ENCODE results near the gene ADM. TPM values are rescaled to one million over a fixed set of nuclear protein-coding genes. Genes with fewer than 3 reads are reported as not detected.

Gene ADM
- total RNA-seq, 1 experiment from 2014 or later = 87.2 TPM

DNA sequence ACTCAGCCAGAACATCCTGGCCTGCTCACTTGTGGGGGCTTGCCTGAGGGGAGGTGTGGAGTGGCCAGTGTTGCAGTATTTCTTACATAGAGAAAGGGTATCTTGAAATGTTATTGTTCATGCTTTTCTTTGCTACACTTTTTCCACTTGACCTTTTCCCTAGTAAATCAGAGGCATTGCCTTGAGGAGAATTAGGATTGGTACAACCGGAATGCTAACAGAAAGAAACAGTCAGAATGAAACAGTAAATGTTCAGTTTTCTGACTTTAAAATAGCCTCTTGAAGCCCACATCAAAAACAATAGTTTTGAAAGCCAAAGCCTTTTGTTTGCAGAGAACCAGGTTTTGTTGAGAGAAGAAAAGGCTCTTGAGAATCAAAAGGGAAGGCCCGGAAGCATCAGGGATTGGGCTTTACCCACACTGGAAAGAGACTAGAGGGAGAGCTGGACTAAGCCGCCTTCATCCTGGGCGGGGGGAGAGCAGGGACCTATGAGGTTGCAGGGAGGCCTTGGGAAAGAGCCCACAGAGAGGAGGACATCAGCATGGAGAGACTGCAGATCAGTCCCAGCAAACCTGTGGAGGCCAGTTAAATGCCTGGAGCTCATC, 12.4 kb downstream of the ADM start (continued):
- TF ChIP-seq, protein P1, sequence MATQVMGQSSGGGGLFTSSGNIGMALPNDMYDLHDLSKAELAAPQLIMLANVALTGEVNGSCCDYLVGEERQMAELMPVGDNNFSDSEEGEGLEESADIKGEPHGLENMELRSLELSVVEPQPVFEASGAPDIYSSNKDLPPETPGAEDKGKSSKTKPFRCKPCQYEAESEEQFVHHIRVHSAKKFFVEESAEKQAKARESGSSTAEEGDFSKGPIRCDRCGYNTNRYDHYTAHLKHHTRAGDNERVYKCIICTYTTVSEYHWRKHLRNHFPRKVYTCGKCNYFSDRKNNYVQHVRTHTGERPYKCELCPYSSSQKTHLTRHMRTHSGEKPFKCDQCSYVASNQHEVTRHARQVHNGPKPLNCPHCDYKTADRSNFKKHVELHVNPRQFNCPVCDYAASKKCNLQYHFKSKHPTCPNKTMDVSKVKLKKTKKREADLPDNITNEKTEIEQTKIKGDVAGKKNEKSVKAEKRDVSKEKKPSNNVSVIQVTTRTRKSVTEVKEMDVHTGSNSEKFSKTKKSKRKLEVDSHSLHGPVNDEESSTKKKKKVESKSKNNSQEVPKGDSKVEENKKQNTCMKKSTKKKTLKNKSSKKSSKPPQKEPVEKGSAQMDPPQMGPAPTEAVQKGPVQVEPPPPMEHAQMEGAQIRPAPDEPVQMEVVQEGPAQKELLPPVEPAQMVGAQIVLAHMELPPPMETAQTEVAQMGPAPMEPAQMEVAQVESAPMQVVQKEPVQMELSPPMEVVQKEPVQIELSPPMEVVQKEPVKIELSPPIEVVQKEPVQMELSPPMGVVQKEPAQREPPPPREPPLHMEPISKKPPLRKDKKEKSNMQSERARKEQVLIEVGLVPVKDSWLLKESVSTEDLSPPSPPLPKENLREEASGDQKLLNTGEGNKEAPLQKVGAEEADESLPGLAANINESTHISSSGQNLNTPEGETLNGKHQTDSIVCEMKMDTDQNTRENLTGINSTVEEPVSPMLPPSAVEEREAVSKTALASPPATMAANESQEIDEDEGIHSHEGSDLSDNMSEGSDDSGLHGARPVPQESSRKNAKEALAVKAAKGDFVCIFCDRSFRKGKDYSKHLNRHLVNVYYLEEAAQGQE (IDR thresholded peaks at IDR 0.05; ENCODE audit: low read depth) = no peak
- no peak for TF ChIP-seq CEBPB (IDR thresholded peaks at IDR 0.05; ENCODE audit: low read depth)
- TF ChIP-seq SRF (IDR thresholded peaks at IDR 0.05; ENCODE audit: low read depth) = no peak
- no peak for TF ChIP-seq ELF1 (IDR thresholded peaks at IDR 0.05; ENCODE audit: borderline replicate concordance, low read depth)
- no peak for TF ChIP-seq ZFX (IDR thresholded peaks at IDR 0.05)
- no peak for TF ChIP-seq RAD21 (IDR thresholded peaks at IDR 0.05; ENCODE audit: low read depth)
- no peak for TF ChIP-seq POLR2A (IDR thresholded peaks at IDR 0.05; ENCODE audit: borderline replicate concordance, extremely low read depth, insufficient read depth, insufficient read length)
- TF ChIP-seq EGR1 (IDR thresholded peaks at IDR 0.05; ENCODE audit: low read depth) = no peak

DNA sequence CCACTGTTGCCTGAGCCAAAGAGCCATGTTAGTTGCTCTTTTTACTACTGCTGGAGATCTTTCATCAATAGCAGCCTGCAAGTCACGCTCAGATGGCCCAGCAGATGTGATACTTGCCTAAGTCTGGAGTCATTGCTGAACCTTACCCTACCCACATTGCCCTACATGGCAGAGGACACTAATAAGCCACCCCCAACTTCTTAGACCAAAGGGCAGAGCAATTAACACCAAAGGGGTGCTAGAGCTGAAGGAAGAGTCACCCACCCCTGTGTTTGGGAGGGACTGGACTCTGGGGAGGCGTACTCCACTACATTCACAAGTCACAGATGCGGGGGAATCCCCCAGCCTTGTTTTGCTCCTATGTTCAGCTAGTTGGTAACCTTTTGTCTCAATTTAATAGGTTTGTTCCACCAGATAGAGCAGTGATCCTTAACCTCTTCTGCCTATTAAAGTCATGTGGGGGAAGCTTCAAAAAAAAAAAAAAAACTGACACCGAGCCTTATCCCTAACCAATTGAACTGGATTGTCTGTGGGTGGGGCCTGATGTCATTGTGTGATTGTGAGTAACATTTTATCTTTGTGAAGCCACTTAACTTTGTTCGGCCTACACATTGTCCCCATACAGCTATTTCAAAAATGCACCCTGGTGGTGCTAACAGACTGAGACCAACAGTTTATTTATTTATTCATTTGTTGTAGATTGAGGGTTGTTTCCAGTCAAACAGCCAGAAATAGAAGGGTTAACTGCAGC, 13.1 kb downstream of the ADM start:
- intact Hi-C loops (cut with micrococcal nuclease) = no loop called here
- ATAC-seq = no peak
- DNase-seq (ENCODE audit: low read depth, low spot score) = no peak
- peaks cover 5 to 15% of the 10 kb centered on the region in 2 experiments; a peak in 3 of 4 replicates for H3K4me1 ChIP-seq (ENCODE audit: control insufficient read depth in 1 of 2, insufficient read depth in 2 of 2, low read length in 2 of 2)
- no TSS peak for BruUV-seq (replicated peaks)
- H3K79me2 ChIP-seq (ENCODE audit: insufficient read depth, low read length) = no peaks in the 10 kb centered on the region
- no peak overlapping the region for H3K4me2 ChIP-seq (ENCODE audit: low read length)
- no peaks in the 10 kb centered on the region for H3K36me3 ChIP-seq (ENCODE audit: control insufficient read depth in 1 of 2, insufficient read depth in 2 of 2, low read length in 2 of 2)
- POLR2A ChIA-PET = interaction anchor here (0.6 to 1.9 kb wide), 3 partner anchors 9 to 20 kb away, joined by 3 to 4 read pairs (median 4); partner anchors contain the start of gene ADM
- H2AFZ ChIP-seq (ENCODE audit: low read depth, low read length, poor library complexity, severe bottlenecking) = no peak overlapping the region
- TF ChIP-seq, protein P2, sequence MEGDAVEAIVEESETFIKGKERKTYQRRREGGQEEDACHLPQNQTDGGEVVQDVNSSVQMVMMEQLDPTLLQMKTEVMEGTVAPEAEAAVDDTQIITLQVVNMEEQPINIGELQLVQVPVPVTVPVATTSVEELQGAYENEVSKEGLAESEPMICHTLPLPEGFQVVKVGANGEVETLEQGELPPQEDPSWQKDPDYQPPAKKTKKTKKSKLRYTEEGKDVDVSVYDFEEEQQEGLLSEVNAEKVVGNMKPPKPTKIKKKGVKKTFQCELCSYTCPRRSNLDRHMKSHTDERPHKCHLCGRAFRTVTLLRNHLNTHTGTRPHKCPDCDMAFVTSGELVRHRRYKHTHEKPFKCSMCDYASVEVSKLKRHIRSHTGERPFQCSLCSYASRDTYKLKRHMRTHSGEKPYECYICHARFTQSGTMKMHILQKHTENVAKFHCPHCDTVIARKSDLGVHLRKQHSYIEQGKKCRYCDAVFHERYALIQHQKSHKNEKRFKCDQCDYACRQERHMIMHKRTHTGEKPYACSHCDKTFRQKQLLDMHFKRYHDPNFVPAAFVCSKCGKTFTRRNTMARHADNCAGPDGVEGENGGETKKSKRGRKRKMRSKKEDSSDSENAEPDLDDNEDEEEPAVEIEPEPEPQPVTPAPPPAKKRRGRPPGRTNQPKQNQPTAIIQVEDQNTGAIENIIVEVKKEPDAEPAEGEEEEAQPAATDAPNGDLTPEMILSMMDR (IDR thresholded peaks at IDR 0.05 in 2 of 3, conservative IDR thresholded peaks at IDR 0.05 in 1 of 3; ENCODE audit: borderline replicate concordance in 1 of 3, insufficient read depth in 1 of 3, low read depth in 2 of 3, low read length in 2 of 3) = no peak
- TF ChIP-seq, protein P3, sequence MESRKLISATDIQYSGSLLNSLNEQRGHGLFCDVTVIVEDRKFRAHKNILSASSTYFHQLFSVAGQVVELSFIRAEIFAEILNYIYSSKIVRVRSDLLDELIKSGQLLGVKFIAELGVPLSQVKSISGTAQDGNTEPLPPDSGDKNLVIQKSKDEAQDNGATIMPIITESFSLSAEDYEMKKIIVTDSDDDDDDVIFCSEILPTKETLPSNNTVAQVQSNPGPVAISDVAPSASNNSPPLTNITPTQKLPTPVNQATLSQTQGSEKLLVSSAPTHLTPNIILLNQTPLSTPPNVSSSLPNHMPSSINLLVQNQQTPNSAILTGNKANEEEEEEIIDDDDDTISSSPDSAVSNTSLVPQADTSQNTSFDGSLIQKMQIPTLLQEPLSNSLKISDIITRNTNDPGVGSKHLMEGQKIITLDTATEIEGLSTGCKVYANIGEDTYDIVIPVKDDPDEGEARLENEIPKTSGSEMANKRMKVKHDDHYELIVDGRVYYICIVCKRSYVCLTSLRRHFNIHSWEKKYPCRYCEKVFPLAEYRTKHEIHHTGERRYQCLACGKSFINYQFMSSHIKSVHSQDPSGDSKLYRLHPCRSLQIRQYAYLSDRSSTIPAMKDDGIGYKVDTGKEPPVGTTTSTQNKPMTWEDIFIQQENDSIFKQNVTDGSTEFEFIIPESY (IDR thresholded peaks at IDR 0.05; ENCODE audit: extremely low read depth, insufficient replicate concordance, low read length) = no peak
- TF ChIP-seq EZH2 (IDR thresholded peaks at IDR 0.05) (no peak), ZFX (IDR thresholded peaks at IDR 0.05) (no peak), CBX3 (IDR thresholded peaks at IDR 0.05; ENCODE audit: low read depth) (no peak), POLR2A (IDR thresholded peaks at IDR 0.05; ENCODE audit: borderline replicate concordance, extremely low read depth, insufficient read depth, insufficient read length) (no peak), ZNF274 (IDR thresholded peaks at IDR 0.05; ENCODE audit: low read depth, low read length) (no peak), SRF (IDR thresholded peaks at IDR 0.05; ENCODE audit: low read depth) (no peak), EGR1 (IDR thresholded peaks at IDR 0.05; ENCODE audit: low read depth) (no peak), CEBPB (IDR thresholded peaks at IDR 0.05; ENCODE audit: low read depth) (no peak), JUND (IDR thresholded peaks at IDR 0.05) (no peak), FOSL1 (IDR thresholded peaks at IDR 0.05; ENCODE audit: low read depth) (no peak), ELF1 (IDR thresholded peaks at IDR 0.05; ENCODE audit: borderline replicate concordance, low read depth) (no peak)
- TF ChIP-seq, protein P4, sequence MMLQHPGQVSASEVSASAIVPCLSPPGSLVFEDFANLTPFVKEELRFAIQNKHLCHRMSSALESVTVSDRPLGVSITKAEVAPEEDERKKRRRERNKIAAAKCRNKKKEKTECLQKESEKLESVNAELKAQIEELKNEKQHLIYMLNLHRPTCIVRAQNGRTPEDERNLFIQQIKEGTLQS (IDR thresholded peaks at IDR 0.05) = no peak
- no peaks in the 10 kb centered on the region for H4K20me1 ChIP-seq (ENCODE audit: insufficient read depth)
- CTCF ChIA-PET = no interaction called here
- no peak overlapping the region for H3K9ac ChIP-seq (ENCODE audit: low read length)
- no peak overlapping the region for H3K4me3 ChIP-seq (replicated peaks in 1 of 2; ENCODE audit: low read depth in 1 of 2, low read length in 2 of 2)
- RAD21 ChIA-PET (ENCODE audit: low non-redundant PET in 1 of 2, low total read pairs in 2 of 2, uncharacterized antibody in 2 of 2, unreplicated experiment in 2 of 2) = no interaction called here
- no peaks in the 10 kb centered on the region for H3K9me2 ChIP-seq (ENCODE audit: insufficient read depth)
- H3K27me3 ChIP-seq (ENCODE audit: insufficient read depth, low read length) = no peaks in the 10 kb centered on the region
- no peaks in the 10 kb centered on the region for H3K9me3 ChIP-seq (ENCODE audit: control insufficient read depth in 1 of 2, insufficient read depth in 1 of 2, low read depth in 1 of 2, low read length in 2 of 2)
- H3K27ac ChIP-seq (ENCODE audit: low read depth, low read length) = no peak overlapping the region
